HG03097 (cell line): Measurements from ENCODE around the gene SETD1B.
"Not testable (repeated sequence)": the region's sequence is repeated elsewhere in the genome, so short reads cannot be mapped to it uniquely, and the experiment has no call there.

Source experiments
- ATAC-seq: cut with Tn5 transposase; IDR thresholded peaks from one replicate; pipeline ENCODE4 v1.9.1; 2021; ENCODE audit not compliant: unreplicated experiment, low FRiP score

SETD1B gene

GRCh38 chr12:121843236-121843982 lies 39.6 kb downstream of the SETD1B start:
- no peak for ATAC-seq

- no peak for ATAC-seq
Observed at GRCh38 chr12:121845701-121846100, 41.9 kb downstream of the SETD1B start.

- no peak for ATAC-seq
Observed at GRCh38 chr12:121849211-121849610, 45.4 kb downstream of the SETD1B start.

GRCh38 chr12:121849665-121850064 lies 45.9 kb downstream of the SETD1B start:
- no peak for ATAC-seq

- not testable (repeated sequence) for ATAC-seq
Observed at GRCh38 chr12:121852392-121852791, 48.6 kb downstream of the SETD1B start.

GRCh38 chr12:121857322-121858246 lies 53.8 kb downstream of the SETD1B start:
- no peak for ATAC-seq

- no peak for ATAC-seq
Observed at GRCh38 chr12:121858318-121858661, 54.5 kb downstream of the SETD1B start.

GRCh38 chr12:121858662-121859572 lies 55.1 kb downstream of the SETD1B start, which contains the start of gene HPD:
TSS of gene HPD (minus strand) at chr12:121858859. CDS start at chr12:121858823, 36 bp downstream.
- ATAC-seq = no peak

GRCh38 chr12:121860257-121860656 lies 56.4 kb downstream of the SETD1B start:
- ATAC-seq = no peak

- ATAC-seq = not testable (repeated sequence)
Observed at GRCh38 chr12:121860699-121861098, 56.9 kb downstream of the SETD1B start.

GRCh38 chr12:121861636-121862254 lies 57.9 kb downstream of the SETD1B start:
- no peak for ATAC-seq

GRCh38 chr12:121866331-121866730 lies 62.5 kb downstream of the SETD1B start:
- no peak for ATAC-seq

GRCh38 chr12:121869229-121869628 lies 65.4 kb downstream of the SETD1B start:
- not testable (repeated sequence) for ATAC-seq

GRCh38 chr12:121871467-121871866 lies 67.7 kb downstream of the SETD1B start:
- ATAC-seq = no peak

- ATAC-seq = no peak
Observed at GRCh38 chr12:121872546-121873215, 68.9 kb downstream of the SETD1B start.

- no peak for ATAC-seq
Observed at GRCh38 chr12:121873216-121873569, 69.4 kb downstream of the SETD1B start.

GRCh38 chr12:121874071-121874470 lies 70.3 kb downstream of the SETD1B start:
- no peak for ATAC-seq

GRCh38 chr12:121875582-121875981 lies 71.8 kb downstream of the SETD1B start:
- no peak for ATAC-seq

GRCh38 chr12:121876080-121876447 lies 72.3 kb downstream of the SETD1B start:
- not testable (repeated sequence) for ATAC-seq
